Activated naive CD4-positive, alpha-beta T cell treated with anti-CD3 and anti-CD28 coated beads, Interleukin-2, amount 50 U/mL, for 16 hours (primary cell): ENCODE data around the gene TM7SF3.

ENCODE experiments used
- DNase-seq: peaks from one replicate; pipeline ENCODE4 v3.0.0-alpha.2; 2020

The TM7SF3 gene

DNA sequence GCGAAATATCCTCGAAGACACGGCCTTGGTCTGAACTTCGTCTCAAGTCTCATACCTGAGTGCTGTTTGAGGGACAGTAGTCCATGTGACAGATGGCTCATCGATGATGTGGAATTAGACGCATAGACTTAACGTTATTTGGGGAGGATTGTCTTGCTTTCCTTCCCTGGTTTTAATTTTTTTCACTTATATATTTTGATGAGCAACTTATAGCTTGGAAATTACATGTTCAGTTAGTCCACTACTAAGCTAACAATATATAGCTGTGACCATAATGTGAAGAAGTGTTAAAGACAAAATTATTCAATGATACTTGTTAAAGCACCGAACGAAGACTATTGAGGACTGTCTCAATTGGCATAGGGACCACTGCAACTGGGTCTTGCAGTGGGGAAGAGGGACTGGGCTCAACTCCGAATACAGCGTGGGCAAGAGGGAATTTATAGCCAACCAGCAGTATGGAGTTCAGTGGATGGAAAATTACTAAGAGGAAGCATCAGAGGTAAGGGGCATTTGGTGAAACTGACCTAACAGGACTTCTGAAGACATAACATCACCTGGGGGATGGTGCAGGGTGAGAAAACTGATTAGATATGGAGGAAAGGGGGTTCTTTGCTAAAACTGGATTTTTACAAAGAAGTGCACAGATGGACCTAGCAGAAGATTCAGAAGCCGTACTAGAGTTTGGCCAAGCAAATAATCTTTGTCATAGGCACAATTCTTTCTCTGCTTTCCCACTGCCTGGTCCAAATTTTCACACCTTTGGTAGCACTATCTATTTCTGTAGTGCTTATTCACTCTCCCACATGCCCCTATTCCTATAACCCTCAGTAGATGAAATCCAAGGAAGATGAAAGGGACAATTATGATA, 910 bp upstream of the TM7SF3 start:
- DNase-seq = no peak

DNA sequence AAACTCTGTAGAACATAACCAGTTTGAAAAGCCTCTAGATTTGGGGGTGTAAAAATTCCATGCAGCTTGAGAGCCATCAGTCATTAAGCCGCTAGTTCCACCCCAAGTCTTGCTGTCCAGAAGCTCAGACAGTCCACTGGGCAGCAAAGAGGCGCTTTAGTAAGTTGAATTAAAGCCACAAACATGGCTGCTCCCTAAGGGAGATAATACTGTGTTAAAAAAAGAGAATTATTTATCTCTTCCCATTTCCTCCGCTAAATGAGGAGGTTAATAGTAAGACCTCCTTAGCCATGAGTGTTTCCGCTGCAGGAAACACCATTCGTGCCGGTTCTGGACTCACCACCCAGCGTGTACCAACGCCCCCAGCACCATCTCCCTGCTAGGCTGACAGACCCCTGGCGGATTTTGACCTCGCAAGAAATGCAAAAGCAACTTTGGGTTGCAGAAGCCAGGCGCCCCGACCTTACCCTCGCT, 536 bp downstream of the TM7SF3 start:
- DNase-seq = no peak

- no peak for DNase-seq
Measured at GRCh38 chr12:27012982-27013255, 1.3 kb downstream of the TM7SF3 start.

- DNase-seq = no peak
Measured at GRCh38 chr12:27012239-27012981, 1.8 kb downstream of the TM7SF3 start.

DNA sequence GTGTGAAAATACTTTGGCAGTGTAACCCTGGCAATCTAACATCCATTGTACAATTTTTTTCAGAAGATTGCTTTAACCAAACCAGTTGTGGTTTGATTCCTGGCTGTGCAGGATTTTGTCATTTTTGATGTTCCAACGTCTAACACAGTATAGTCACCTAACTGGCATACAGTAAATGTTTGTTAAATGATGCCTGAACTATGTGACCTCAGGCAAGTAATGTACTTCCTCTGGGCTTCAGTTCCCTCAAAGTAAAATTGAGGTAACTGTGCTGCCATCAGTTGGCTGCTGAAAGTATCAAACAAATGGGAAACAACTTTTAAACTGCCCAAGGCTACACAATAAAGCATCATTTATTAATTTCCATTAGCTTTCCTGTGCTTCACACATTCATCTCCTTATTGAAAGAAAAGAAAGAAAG, 4.3 kb downstream of the TM7SF3 start:
- DNase-seq = no peak

DNA sequence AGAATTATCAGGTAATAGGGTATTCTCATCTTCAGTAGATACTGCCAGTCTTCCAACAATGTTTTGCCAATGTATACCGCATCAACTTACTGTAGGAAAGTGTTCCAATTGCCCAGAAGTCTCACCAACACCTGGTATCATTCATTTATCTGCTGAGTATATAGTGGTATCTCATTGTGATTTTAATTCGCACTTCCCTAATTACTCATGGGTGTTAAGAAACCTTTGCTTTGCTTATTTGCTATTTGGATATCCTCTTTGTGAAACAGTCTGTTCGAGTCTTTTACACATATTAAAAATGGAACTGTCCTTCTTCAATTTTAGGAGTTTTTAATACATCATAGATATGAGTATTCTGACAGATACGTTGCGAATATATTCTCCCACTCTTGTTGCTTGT, 6.1 kb downstream of the TM7SF3 start:
- no peak for DNase-seq

GRCh38 chr12:27006797-27007467, 7.3 kb downstream of the TM7SF3 start:
- no peak for DNase-seq

- DNase-seq = no peak
Measured at GRCh38 chr12:27005495-27005894, 8.7 kb downstream of the TM7SF3 start.

DNA sequence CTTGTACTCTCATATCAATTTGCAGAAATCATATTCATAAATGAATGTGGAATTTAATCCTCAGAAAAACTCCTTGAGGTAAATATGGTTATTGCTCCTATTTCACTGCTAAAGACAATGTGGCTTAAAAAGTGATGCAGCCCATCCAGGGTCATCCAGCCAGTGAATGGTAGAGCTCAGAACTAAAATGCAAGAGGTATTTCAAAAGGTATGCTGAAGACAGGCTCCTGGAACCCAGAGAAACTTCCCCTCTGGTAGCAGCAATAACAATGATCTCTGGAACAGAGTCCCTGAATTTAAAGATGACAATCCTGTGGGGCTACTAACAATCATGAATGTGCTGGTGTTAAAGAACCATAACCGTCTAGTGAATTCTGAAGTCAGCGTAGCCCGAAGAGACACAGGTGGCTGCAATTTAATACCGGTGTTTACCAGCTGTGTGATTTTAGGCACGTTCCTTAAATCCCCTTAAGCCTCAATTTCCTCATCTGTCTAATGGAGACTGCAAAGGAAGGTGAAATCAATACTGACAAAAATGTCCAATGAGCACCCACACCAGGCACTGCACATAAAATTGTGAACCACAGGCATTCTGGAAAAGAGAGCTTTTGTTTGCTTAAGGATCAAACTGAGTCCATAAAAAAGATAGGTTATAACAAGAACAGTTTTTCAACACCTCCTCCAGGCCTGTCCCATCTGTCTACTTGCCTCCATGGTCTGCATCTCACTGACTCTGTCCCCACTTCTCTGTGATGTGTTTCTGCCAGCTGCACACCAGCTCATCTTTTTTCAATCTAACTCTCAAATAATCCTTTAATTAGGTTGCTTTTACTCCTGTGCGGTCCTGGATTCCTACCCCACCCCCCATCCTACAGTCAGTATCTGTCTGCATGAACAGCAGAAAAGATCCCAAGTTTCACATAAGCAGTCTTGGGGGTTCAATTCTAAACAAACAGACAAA, 10.5 kb downstream of the TM7SF3 start:
- DNase-seq = no peak

GRCh38 chr12:27002141-27002540, 12.0 kb downstream of the TM7SF3 start:
- no peak for DNase-seq

- DNase-seq = no peak
Measured at GRCh38 chr12:27001663-27002062, 12.5 kb downstream of the TM7SF3 start.

GRCh38 chr12:27000961-27001360, 13.2 kb downstream of the TM7SF3 start:
- no peak for DNase-seq

- no peak for DNase-seq
Measured at GRCh38 chr12:26997003-26997402, 17.2 kb downstream of the TM7SF3 start.

GRCh38 chr12:26995706-26996105, 18.5 kb downstream of the TM7SF3 start:
- DNase-seq = no peak

GRCh38 chr12:26994109-26994508, 20.1 kb downstream of the TM7SF3 start:
- no peak for DNase-seq

- no peak for DNase-seq
Measured at GRCh38 chr12:26991826-26992225, 22.4 kb downstream of the TM7SF3 start.

- no peak for DNase-seq
Measured at GRCh38 chr12:26989873-26990272, 24.3 kb downstream of the TM7SF3 start.

DNA sequence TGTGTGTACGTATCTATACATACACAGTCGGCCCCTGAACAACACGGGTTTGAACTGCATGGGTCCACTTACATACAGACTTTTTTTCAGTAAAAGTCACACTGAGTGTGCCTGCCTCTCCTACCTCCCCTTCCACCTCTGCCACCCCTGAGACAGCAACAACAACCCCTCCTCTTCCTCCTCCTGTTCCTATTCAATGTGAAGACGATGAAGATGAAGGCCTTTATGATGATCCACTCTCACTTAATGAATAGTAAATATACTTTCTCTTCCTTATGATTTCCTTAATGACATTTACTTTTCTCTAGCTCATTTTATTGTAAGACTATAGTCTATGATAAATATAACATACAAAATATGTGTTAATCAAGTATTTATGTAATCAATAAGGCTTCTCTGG, 25.5 kb downstream of the TM7SF3 start:
- no peak for DNase-seq

DNA sequence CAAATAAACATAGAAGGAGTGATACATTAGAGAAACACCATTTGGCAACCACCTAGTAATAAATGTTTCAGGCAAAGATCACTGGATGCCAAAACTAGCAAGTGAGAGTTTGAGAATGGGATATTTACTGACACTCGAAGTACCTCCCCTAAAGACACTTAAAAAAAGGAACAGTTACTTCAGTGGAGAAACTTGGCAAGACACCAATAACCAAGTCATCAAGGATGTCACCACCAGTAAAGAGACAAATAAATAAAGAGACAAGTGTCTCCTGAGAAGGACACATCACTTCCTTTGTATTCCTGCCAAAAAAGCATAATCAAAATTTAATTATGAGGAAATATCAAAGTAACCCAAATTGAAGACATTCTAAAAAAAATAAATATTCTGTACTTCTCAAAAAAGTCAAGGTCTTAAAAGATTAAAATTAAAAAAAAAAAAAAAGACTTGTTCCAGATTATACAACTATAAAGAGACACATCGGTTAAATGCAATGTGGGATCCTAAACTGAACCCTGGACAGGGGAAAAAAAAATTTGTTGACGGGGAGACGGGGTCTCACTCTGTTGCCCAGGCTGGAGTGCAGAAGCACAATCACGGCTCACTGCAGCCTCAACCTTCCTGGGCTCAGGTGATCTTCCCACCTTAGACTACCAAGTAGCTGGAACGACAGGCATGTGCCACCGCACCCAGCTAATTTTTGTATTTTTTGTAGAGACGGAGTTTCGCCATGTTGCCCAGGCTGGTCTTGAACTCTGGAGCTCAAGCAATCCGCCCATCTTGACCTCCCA, 26.4 kb downstream of the TM7SF3 start:
- no peak for DNase-seq

DNA sequence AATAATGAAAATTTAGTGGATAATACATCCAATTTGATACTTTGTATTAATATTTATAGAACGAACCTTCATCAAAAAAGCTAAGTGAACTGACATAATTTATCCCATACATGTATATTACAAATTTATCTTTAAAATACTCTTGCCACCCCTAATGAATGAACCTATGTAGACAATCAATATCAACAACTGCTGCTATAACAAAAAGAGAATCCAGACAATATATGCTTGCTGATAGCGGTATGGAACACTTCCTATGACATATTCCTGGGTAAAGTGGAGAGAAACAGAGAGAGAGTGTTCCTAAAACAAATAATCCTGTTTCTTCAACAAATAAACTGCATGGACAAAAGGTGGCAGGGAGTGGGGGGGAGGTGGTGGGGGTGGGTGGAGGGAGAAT, 31.3 kb downstream of the TM7SF3 start:
- no peak for DNase-seq

GRCh38 chr12:26979733-26980132, 34.5 kb downstream of the TM7SF3 start:
- DNase-seq = no peak

DNA sequence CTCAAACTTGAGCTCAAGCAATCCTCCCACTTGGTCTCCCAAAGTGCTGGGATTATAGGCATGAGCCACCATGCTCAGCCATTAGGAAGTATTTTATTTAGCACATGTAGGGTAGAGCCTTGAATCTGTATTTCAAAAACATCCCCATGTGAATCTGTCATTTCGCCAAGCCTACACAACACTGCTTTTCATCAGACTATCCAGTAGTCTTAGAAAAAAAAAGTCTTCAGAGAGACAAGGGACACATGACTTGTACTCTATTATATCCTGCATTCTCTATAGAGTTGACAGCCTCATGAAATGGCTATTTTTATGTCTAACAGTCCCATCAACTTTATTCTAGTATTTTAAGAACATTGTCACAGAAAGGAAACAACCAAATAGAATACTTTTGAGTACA, 35.4 kb downstream of the TM7SF3 start:
- no peak for DNase-seq
